ENCODE measurements around the gene CROCC.
A peak's percentile ranks its signal among the peaks of the same experiment; 100 is the strongest.
"Not testable (repeated sequence)": the region's sequence is repeated elsewhere in the genome, so short reads cannot be mapped to it uniquely, and the experiment has no call there.

CROCC gene

GRCh38 chr1:16896316-16897055 lies 25.2 kb upstream of the CROCC start:
- peak; percentile 83 for DNase-seq

- not testable (repeated sequence) for DNase-seq
Measured at GRCh38 chr1:16897653-16898052, 24.1 kb upstream of the CROCC start.

- not testable (repeated sequence) for DNase-seq
Measured at GRCh38 chr1:16898298-16898697, 23.4 kb upstream of the CROCC start.

- not testable (repeated sequence) for DNase-seq
Measured at GRCh38 chr1:16899020-16899419, 22.7 kb upstream of the CROCC start.

DNA sequence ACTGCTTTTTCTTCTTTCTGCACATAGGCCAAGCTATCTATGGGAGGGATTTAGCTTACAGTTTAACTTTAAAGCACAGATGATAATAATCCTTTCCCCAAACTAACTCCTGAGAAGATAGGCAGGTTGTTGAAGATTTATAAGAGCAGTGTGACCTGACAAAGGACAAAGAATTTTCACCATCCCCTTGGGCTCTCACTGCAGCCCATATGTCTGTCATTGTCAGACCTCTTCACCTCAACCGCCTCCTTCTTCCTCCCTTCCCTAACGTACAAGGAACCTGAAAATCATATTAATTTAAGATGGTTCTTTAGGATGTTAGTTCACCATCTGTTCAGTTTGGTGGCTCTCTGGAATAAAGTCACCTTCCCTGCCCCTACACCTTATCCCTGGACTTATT lies 21.0 kb upstream of the CROCC start:
- no peak for DNase-seq

GRCh38 chr1:16901371-16901770 lies 20.4 kb upstream of the CROCC start:
- DNase-seq: not testable (repeated sequence)

DNA sequence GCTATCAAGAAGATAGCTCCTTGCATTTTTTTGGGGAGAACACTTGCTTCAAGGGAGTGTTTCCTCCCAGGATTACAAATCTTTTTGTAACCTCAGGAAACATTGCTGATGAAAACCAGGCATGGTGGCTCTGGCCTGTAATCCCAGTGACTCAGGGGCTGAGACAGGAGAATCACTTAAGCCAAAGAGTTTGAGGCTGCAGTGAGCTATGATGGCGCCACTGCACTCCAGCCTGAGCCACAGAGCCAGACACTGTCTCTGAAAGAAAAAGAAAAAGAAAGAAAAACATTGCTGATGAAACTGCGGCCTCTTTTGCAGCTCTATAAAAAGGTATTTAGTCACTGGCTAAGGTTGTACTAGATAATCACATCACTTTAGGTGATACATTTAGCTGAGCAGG lies 18.7 kb upstream of the CROCC start:
- DNase-seq: no peak

GRCh38 chr1:16903458-16903796 lies 18.3 kb upstream of the CROCC start:
- no peak for DNase-seq

- DNase-seq: peak; percentile 99
Measured at GRCh38 chr1:16904560-16905109, 17.1 kb upstream of the CROCC start.

- peak; percentile 65 for DNase-seq
Measured at GRCh38 chr1:16905110-16905867, 16.4 kb upstream of the CROCC start.

DNA sequence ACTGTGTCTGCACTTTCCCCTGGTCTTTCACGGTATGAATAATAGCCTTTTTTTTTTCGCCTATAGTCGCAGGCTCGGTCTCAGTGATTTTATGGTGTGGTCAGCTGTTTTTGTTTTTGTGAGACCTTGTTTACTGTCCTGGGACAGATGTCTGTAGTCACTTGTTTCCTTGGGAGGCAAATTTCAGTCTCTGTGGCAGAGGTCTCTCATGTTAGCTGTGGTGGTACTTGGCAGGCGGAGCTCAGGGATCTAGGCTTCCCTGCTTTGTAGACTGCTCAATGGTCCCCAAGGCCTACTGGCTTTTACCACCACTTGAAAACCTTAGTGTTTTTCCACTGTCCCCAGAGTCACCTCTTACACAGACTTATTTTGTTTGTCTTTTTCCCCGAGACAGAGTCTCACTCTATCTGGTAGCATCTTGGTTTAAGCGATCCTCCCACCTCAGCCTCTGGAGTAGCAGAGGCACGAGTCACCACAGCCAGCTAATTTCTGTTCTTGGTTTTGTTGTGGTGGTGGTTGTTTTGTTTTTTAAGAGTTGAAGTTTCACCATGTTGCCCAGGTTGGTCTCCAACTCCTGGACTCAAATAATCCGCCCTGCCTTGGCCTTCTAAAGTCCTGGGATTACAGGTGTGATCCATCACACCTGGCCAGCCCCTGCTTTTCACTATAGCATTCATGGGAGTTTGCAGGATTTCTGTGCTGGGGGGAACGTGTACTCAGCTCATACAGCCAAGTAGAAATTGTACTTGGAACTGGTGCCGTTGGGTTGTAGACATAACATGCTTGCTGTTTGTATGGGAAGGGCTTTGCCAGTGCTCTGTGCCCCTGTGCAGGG lies 15.6 kb upstream of the CROCC start:
- DNase-seq: no peak

- DNase-seq: no peak
Measured at GRCh38 chr1:16906873-16907272, 14.9 kb upstream of the CROCC start.

DNA sequence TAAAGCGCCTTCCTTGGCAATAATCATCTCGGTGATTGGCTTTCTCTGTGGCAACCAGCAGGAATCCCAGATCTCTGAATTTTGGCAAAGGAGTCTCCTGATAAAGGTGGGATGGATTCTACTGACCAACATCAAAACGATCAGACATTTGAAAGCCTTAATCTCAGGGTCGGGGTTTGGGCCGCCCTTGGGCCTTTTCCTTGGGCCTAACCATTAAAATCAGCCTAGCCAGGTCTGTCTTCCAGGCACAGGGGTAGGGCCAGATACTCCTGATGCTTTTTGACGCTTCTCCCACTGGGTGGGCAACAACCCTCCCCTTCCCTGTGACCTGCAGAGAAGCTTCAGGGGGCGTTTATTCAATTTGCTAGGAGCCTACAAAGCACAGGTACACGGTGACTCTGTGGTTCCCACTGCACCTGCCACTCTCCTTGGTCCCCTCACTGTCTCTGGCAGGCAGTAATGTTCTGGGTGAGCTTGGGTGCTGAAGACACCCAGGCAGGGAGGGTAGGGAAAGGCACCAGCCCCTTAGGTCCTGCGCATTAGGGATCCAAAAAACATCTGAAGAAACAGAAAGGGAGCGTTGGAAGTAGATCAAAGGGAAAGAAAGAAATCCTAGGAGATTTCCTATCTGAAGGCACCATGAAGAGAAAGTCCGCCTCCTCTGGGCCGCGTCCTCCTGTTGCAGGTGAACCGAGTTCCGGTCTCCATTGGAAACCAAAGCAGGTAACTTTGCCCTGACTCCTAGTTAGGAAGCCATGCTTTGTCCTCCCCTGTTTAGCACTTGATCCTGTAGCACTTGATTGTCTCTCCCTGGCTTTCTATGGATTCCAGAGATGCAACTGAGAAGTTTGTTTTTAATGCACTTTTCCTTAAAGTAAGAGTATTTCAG lies 13.6 kb upstream of the CROCC start:
- no peak for DNase-seq

- DNase-seq: not testable (repeated sequence)
Measured at GRCh38 chr1:16911851-16912721, 9.6 kb upstream of the CROCC start.

DNA sequence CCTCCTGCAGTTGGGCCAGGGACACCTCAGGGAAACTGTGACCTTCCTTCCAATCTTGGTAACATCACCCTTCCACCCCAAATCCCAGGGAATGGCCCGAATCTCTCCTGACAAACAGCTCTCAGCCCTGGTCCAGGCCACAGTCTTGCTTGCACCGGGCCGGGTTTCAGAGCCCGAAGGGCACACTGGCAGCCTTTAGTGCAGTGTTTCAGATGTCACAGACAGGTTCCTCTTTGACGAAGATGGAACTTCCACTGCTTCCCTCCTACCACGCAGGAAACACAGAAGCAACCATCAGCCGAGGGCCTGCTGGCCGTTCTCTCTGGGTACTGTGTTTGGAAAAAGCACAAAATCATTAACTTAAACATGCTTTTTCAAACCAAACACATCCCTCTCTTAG lies 9.0 kb upstream of the CROCC start:
- DNase-seq: not testable (repeated sequence)

DNA sequence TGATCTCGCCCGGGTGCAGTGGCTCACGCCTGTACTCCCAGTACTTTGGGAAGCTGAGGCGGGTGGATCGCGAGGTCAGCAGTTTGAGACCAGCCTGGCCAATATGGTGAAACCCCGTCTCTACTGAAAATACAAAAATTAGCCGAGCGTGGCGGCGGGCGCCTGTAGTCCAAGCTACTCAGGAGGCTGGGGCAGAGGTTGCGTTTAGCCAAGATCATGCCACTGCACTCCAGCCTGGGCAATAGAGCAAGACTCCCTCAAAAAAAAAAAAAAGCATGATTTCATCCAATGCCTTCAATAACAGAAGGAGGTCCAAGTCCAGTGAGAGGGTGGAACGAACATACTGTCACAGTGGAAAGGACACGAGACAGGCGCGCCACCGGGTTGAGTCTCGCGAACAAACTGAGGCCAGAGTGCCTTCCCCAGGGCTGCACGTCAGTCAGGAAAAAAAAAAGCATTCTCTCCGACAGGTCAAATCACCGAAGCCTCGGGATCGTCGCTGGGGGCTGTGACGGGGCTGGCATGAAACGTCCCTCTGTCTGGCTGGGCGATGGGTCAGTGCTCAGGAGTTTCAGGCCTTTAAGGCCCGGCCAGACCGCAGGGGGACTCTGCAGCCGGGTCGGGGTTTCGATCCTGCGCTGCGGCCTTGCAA lies 8.4 kb upstream of the CROCC start:
- DNase-seq: no peak

GRCh38 chr1:16913833-16914662 lies 7.7 kb upstream of the CROCC start:
- DNase-seq: peak; percentile 98

DNA sequence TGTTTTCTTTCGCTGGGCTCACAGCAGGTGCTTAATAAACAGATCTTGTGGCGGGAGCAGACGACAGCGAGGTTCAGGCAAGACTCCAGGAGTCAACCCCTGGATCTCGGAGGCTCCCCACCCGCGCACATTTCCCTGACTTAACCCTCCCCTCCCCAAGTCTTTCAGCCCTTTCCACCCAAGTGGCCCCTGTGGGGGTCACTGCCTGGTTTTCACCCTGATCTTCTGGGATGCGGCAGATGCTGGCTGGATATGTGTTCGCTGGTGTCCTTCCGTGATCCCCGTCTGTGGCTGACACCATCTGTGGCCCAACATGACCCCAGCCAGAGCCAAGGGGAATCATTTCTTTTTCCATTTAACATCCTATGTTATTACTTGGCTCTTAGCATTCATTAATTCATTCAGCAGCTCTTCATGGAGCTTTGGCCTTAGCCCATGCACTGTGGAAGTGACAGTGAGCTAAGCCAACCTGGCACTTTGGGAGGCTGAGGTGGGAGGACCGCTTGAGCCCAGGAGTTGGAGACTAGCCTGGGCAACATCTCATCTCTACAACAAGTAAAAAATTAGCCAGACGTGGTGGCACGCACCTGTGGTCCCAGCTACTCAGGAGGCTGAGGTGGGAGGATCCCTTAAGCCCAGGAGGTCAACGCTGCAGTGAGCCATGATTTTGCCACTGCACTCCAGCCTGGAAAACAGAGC lies 6.7 kb upstream of the CROCC start:
- not testable (repeated sequence) for DNase-seq

DNA sequence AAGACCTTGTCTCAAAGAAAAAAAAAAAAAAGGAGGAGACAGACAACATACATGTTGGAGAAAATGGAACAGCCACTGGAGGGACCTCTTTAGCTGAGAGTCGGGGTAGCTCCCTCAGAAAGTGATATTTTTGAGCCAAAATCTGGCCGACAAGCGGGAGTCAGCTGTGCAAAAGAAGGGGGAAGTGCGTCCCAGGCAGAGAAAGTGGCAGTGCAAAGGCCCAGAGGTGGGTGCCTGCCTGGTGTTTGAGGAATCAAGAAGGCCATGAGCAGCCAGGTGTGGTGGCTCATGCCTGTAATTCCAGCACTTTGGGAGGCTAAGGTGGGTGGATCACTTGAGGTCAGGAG lies 6.1 kb upstream of the CROCC start:
- DNase-seq: no peak

Data from stimulated activated CD8-positive, alpha-beta memory T cell treated with anti-CD3 and anti-CD28 coated beads, Interleukin-4, amount 100 ng/mL, for 48 hours (primary cell).